Keratinocyte (primary cell): Measurements from ENCODE around the gene MDK.

Source experiments
- EZH2 ChIP-seq: IDR thresholded peaks from one replicate; pipeline ENCODE4 v1.6.1; 2012; ENCODE audit warnings: inconsistent platforms, mild to moderate bottlenecking, low read length, moderate library complexity
- TF ChIP-seq, protein P1 (sequence below), 3 experiments: IDR thresholded peaks in 1 of 3; conservative IDR thresholded peaks in 1 of 3; optimal IDR thresholded peaks in 1 of 3; 2 replicates in 2 of 3; 3 replicates in 1 of 3; pipeline versions ENCODE3 to v1.5.1; 2011; ENCODE audit warnings: low read length in 3 of 3, mild to moderate bottlenecking in 3 of 3, moderate library complexity in 2 of 3, control low read depth in 1 of 3, inconsistent platforms in 1 of 3; ENCODE audit not compliant: insufficient read depth in 2 of 3; ENCODE audit errors: extremely low read depth in 1 of 3

DNA sequence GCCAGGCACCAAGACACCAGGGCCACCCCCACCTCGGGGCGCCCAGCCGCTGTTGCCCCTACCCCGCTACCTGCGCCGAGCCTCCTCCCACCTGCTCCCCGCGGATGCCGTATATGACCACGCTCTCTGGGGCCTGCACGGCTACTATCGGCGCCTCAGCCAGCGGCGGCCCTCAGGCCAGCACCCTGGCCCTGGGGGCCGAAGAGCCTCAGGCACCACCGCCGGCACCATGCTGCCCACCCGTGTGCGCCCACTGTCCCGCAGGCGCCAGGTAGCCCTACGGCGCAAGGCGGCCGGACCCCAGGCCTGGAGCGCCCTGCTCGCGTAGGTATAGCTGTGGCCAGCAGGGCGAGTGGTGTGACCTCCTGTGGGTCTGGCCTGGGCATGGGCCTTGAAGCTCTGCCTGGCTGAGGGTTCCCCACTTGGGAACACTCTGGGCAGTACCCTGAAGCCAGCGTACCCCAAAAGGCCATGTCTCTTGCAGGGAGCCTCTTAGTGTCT, 14.8 kb upstream of the MDK start:
- TF ChIP-seq, protein P1, sequence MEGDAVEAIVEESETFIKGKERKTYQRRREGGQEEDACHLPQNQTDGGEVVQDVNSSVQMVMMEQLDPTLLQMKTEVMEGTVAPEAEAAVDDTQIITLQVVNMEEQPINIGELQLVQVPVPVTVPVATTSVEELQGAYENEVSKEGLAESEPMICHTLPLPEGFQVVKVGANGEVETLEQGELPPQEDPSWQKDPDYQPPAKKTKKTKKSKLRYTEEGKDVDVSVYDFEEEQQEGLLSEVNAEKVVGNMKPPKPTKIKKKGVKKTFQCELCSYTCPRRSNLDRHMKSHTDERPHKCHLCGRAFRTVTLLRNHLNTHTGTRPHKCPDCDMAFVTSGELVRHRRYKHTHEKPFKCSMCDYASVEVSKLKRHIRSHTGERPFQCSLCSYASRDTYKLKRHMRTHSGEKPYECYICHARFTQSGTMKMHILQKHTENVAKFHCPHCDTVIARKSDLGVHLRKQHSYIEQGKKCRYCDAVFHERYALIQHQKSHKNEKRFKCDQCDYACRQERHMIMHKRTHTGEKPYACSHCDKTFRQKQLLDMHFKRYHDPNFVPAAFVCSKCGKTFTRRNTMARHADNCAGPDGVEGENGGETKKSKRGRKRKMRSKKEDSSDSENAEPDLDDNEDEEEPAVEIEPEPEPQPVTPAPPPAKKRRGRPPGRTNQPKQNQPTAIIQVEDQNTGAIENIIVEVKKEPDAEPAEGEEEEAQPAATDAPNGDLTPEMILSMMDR (optimal IDR thresholded peaks at IDR 0.05 in 1 of 3, IDR thresholded peaks at IDR 0.05 in 1 of 3, conservative IDR thresholded peaks at IDR 0.05 in 1 of 3; ENCODE audit: extremely low read depth in 1 of 3, insufficient read depth in 2 of 3, low read length in 3 of 3): no peak
- no peak for TF ChIP-seq EZH2
